C4-2B (cell line): ENCODE data around the gene HILPDA.
A peak's percentile ranks its signal among the peaks of the same experiment; 100 is the strongest.

Experiments used
- ZFX ChIP-seq: fragments of 450-650 bp; IDR thresholded peaks from 2 replicates; pipeline ENCODE4 v1.6.1; 2017
- TF ChIP-seq, protein P1 (sequence below): fragments of 450-650 bp; conservative IDR thresholded peaks from 2 replicates; pipeline ENCODE4 v1.5.1; 2017; ENCODE audit warnings: mild to moderate bottlenecking

DNA sequence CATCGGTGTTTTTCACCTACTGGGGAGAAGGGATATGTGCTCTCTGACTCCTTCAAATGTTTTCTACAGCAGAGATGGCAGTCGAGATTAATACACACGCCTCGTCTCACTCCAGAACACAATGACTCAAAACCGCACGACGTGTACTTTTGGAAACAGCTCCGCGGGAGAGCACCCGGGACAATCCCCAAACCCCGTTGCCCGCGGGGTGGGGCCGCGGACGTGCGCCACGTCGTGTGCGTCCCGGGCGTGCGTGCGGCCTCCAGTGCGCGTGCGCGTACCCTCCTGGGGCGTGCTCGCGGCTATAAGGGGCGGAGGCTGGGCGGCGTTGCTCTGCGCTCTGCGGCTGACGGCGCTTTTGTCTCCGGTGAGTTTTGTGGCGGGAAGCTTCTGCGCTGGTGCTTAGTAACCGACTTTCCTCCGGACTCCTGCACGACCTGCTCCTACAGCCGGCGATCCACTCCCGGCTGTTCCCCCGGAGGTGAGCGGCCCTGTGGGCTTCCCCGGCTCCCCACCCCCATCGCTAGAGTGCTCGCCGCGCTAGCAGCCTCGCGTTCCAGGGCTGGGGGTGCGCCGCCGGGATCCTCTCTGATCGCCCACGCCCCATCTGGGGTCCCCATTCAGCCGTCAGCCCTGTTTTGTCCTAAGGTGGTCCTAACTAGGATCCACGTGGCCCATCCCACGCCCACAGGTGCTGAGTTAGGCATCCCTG is at the start of gene HILPDA:
- TF ChIP-seq, protein P1, sequence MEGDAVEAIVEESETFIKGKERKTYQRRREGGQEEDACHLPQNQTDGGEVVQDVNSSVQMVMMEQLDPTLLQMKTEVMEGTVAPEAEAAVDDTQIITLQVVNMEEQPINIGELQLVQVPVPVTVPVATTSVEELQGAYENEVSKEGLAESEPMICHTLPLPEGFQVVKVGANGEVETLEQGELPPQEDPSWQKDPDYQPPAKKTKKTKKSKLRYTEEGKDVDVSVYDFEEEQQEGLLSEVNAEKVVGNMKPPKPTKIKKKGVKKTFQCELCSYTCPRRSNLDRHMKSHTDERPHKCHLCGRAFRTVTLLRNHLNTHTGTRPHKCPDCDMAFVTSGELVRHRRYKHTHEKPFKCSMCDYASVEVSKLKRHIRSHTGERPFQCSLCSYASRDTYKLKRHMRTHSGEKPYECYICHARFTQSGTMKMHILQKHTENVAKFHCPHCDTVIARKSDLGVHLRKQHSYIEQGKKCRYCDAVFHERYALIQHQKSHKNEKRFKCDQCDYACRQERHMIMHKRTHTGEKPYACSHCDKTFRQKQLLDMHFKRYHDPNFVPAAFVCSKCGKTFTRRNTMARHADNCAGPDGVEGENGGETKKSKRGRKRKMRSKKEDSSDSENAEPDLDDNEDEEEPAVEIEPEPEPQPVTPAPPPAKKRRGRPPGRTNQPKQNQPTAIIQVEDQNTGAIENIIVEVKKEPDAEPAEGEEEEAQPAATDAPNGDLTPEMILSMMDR, result no peak; the same call in 1 of the 2 replicates
- TF ChIP-seq ZFX, result 0 out of 2 replicates have a peak, but pooled peaks have one; percentile 29
